Thyroid gland (tissue), 4 donors: Measurements from ENCODE around the gene MAS1L.

Source experiments
- CTCF ChIP-seq, 6 experiments: fragments of 200-600 bp in 3 of 6; fragments of 450-650 bp in 3 of 6; sonication (generic) in 3 of 6; IDR thresholded peaks; one replicate each; pipeline ENCODE4 v1.5.1; 2016 to 2019; ENCODE audit warnings: antibody characterized with exemption in 6 of 6, mild to moderate bottlenecking in 2 of 6, inconsistent platforms in 1 of 6, moderate library complexity in 1 of 6
- POLR2A ChIP-seq, 2 donors: fragments of 450-650 bp; IDR thresholded peaks; one replicate each; pipeline ENCODE4 v1.6.1; 2017; ENCODE audit warnings: antibody characterized with exemption in 2 of 2, mild to moderate bottlenecking in 2 of 2, moderate library complexity in 1 of 2

GRCh38 chr6:29504961-29505360, 17.2 kb upstream of the MAS1L start:
- TF ChIP-seq CTCF (IDR thresholded peaks at IDR 0.05) (no peak), POLR2A (IDR thresholded peaks at IDR 0.05) (no peak)
